Activated B cell treated with CpG ODN at 0.5 μM for 24 hours (primary cell): ENCODE measurements around the gene PTPRD. TPM values are rescaled to one million over a fixed set of nuclear protein-coding genes. Genes with fewer than 3 reads are reported as not detected.

ENCODE experiments used
- ATAC-seq: fragments of 200-7000 bp; cut with Tn5 transposase; one replicate; pipeline ENCODE4 v1.10.0; 2021; ENCODE audit warnings: low read depth, mild to moderate bottlenecking, moderate library complexity
- CTCF ChIA-PET: fragments of 350-600 bp; sonication (Branson Sonifier 250); formaldehyde crosslinking; loops from one replicate; lab custom pipeline; 2021; ENCODE audit warnings: antibody characterized with exemption; lab: Charles Lee
- POLR2A ChIA-PET: fragments of 350-600 bp; sonication (Branson Sonifier 250); formaldehyde crosslinking; loops from one replicate; lab custom pipeline; 2021; ENCODE audit warnings: antibody characterized with exemption; lab: Charles Lee
- DNase-seq: peaks from one replicate; pipeline ENCODE4 v3.0.0; 2022
- H3K27ac Mint-ChIP-seq: one replicate; pipeline ENCODE4 v1.8.0; 2020; ENCODE audit warnings: mixed read lengths
- H3K27me3 Mint-ChIP-seq: one replicate; pipeline ENCODE4 v1.8.0; 2021; ENCODE audit warnings: mixed read lengths
- H3K36me3 Mint-ChIP-seq: one replicate; pipeline ENCODE4 v1.8.0; 2021; ENCODE audit warnings: low read depth, mixed read lengths
- H3K4me1 Mint-ChIP-seq: one replicate; pipeline ENCODE4 v1.8.0; 2021; ENCODE audit warnings: mixed read lengths
- H3K4me3 Mint-ChIP-seq: one replicate; pipeline ENCODE4 v1.8.0; 2020; ENCODE audit warnings: mild to moderate bottlenecking, mixed read lengths
- H3K9me3 Mint-ChIP-seq: one replicate; pipeline ENCODE4 v1.8.0; 2020; ENCODE audit warnings: mixed read lengths
- CTCF ChIP-seq: fragments of 200-600 bp; IDR thresholded peaks from one replicate; pipeline ENCODE4 v1.8.0; 2022; ENCODE audit warnings: antibody characterized with exemption, mild to moderate bottlenecking
- intact Hi-C: fragments of 100-400 bp; cut with micrococcal nuclease; formaldehyde crosslinking; loops from one replicate; pipeline ENCODE4 v1.15.1; 2024
- total RNA-seq: library from RNA; stranded (reverse); gene quantifications from 2 replicates; pipeline ENCODE4 v1.2.3, GENCODE V29; 2022

PTPRD gene
- total RNA-seq, 1 donor from 2014 or later: 0.04 TPM

- intact Hi-C loops: loop anchor here (10.0 kb wide), 1 partner anchor 82 kb away; no protein-coding TSS in a partner anchor
- Mint-ChIP-seq H3K4me3 (no peak overlapping the region), H3K4me1 (no peaks in the 10 kb centered on the region), H3K9me3 (no peaks in the 10 kb centered on the region), H3K27me3 (no peaks in the 10 kb centered on the region), H3K27ac (no peak overlapping the region), H3K36me3 (no peaks in the 10 kb centered on the region)
- no peak for TF ChIP-seq CTCF
- ChIA-PET CTCF (no interaction called here), POLR2A (no interaction called here)
- ATAC-seq (no peak), DNase-seq (no peak)
These were observed 1880.3 kb downstream of the PTPRD start for GRCh38 chr9:8732367-8733075.

GRCh38 chr9:8730618-8731017 lies 1882.2 kb downstream of the PTPRD start:
- no peak for TF ChIP-seq CTCF
- no peak for DNase-seq
- Mint-ChIP-seq H3K27ac (no peak overlapping the region), H3K36me3 (no peaks in the 10 kb centered on the region), H3K9me3 (no peaks in the 10 kb centered on the region), H3K4me1 (no peaks in the 10 kb centered on the region), H3K27me3 (no peaks in the 10 kb centered on the region), H3K4me3 (no peak overlapping the region)
- intact Hi-C loops: loop anchor here (10.0 kb wide), 1 partner anchor 84 kb away; no protein-coding TSS in a partner anchor
- ChIA-PET POLR2A (no interaction called here), CTCF (no interaction called here)
- ATAC-seq: no peak

- DNase-seq (no peak), ATAC-seq (no peak)
- CTCF ChIA-PET: no interaction called here
- H3K9me3 Mint-ChIP-seq: no peaks in the 10 kb centered on the region
- H3K27me3 Mint-ChIP-seq: no peaks in the 10 kb centered on the region
- POLR2A ChIA-PET: no interaction called here
- no peak for TF ChIP-seq CTCF
- no peak overlapping the region for H3K27ac Mint-ChIP-seq
- intact Hi-C loops: no loop called here
- no peaks in the 10 kb centered on the region for H3K4me1 Mint-ChIP-seq
- H3K4me3 Mint-ChIP-seq: no peak overlapping the region
- no peaks in the 10 kb centered on the region for H3K36me3 Mint-ChIP-seq
These were observed 1883.9 kb downstream of the PTPRD start for GRCh38 chr9:8728910-8729309.

- no peak for TF ChIP-seq CTCF
- Mint-ChIP-seq H3K36me3 (no peaks in the 10 kb centered on the region), H3K9me3 (no peaks in the 10 kb centered on the region), H3K4me1 (no peaks in the 10 kb centered on the region), H3K27ac (no peak overlapping the region), H3K4me3 (no peak overlapping the region), H3K27me3 (no peaks in the 10 kb centered on the region)
- DNase-seq (no peak), ATAC-seq (no peak)
- intact Hi-C loops: no loop called here
- POLR2A ChIA-PET: no interaction called here
- CTCF ChIA-PET: no interaction called here
These were observed 1885.6 kb downstream of the PTPRD start for GRCh38 chr9:8727191-8727590.

DNA sequence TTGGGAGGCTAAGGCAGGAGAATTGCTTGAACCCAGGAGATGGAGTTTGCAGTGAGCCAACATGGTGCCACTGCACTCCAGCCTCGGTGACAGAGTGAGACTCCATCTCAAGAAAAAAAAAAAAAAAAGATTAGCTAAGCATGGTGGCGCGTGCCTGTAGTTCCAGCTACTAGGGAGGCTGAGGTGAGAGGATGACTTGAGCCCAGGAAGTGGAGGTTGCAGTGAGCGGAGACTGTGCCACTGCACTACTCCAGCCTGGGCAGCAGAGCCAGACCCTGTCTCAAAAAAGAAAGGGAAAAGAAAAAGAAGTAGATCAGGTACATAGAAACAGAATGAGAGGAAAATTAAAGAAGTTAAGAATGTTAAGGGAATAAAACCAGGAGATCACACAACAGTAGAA lies 1886.1 kb downstream of the PTPRD start:
- no peak for ATAC-seq
- CTCF ChIA-PET: no interaction called here
- no peak for TF ChIP-seq CTCF
- Mint-ChIP-seq H3K27ac (no peak overlapping the region), H3K36me3 (no peaks in the 10 kb centered on the region), H3K9me3 (no peaks in the 10 kb centered on the region), H3K4me3 (no peak overlapping the region), H3K27me3 (no peaks in the 10 kb centered on the region), H3K4me1 (no peaks in the 10 kb centered on the region)
- intact Hi-C loops: no loop called here
- no peak for DNase-seq
- POLR2A ChIA-PET: no interaction called here
